Heart right ventricle (tissue), 16 donors: Measurements from ENCODE around the gene SULT1A2. TPM values are rescaled to one million over a fixed set of nuclear protein-coding genes. Genes with fewer than 3 reads are reported as not detected.

Source experiments
- ATAC-seq, 8 donors: fragments of 200-7000 bp; cut with Tn5 transposase; one replicate each; pipeline ENCODE4 v1.9.1; 2020; ENCODE audit warnings: mild to moderate bottlenecking in 8 of 8, moderate library complexity in 8 of 8, moderate number of reproducible peaks in 1 of 8
- DNase-seq, 2 donors: peaks; one replicate each; pipeline ENCODE4 v3.0.0-alpha.2; 2020
- H3K27ac ChIP-seq, 10 donors: fragments of 200-600 bp; sonication (generic) in 2 of 10; one replicate each; pipeline versions ENCODE4 v1.5.0 to v1.8.0; 2020 to 2022; ENCODE audit warnings: mild to moderate bottlenecking in 3 of 10
- H3K27me3 ChIP-seq, 7 donors: fragments of 200-600 bp; one replicate each; pipeline ENCODE4 v1.8.0; 2021 to 2022; ENCODE audit warnings: mild to moderate bottlenecking in 2 of 7
- H3K36me3 ChIP-seq, 9 donors: fragments of 200-600 bp; sonication (generic) in 1 of 9; one replicate each; pipeline versions ENCODE4 v1.5.0 to v1.8.0; 2020 to 2022; ENCODE audit warnings: mild to moderate bottlenecking in 2 of 9
- H3K4me1 ChIP-seq, 9 donors: fragments of 200-600 bp; sonication (generic) in 1 of 9; one replicate each; pipeline versions ENCODE4 v1.5.0 to v1.8.0; 2020 to 2022; ENCODE audit warnings: mild to moderate bottlenecking in 4 of 9
- H3K4me3 ChIP-seq, 10 donors: fragments of 200-600 bp; sonication (generic) in 2 of 10; one replicate each; pipeline versions ENCODE4 v1.5.0 to v1.8.0; 2020 to 2022; ENCODE audit warnings: mild to moderate bottlenecking in 7 of 10, moderate library complexity in 2 of 10
- H3K9me3 ChIP-seq, 11 donors: fragments of 200-600 bp in 10 of 11; sonication (generic) in 2 of 11; one replicate each; pipeline versions ENCODE4 v1.5.0 to v1.8.0; 2013 to 2022; ENCODE audit warnings: mild to moderate bottlenecking in 2 of 11, control low read depth in 1 of 11, moderate library complexity in 1 of 11
- WGBS, 2 donors: extraction: QIAGEN DNeasy Blood & Tissue Kit; methylation state at CpG; one replicate each; pipeline ENCODE4 v1.1.7; 2013; ENCODE audit warnings: inconsistent platforms in 1 of 2; 5-methylcytosine and 5-hydroxymethylcytosine counted together
- intact Hi-C, 10 donors: fragments of 100-400 bp; cut with DNase I; formaldehyde crosslinking; loops; one replicate each; pipeline versions ENCODE4 v1.11.1 to v1.14.2; 2022
- polyA plus RNA-seq, 2 donors: library from polyadenylated mRNA; stranded (reverse); fragments of 200-250 nt; gene quantifications; one replicate each; pipeline ENCODE4 v1.2.3, GENCODE V29; 2013
- total RNA-seq, 10 donors: library from RNA; stranded (reverse); fragmentation: NEBNext Ultra II Directional in 3 of 10; extraction: Animal tissue kit (Norgen Biotek cat#: 25700) in 3 of 10; gene quantifications; one replicate each; pipeline versions ENCODE4 v1.2.1 to v1.2.4, GENCODE V29; 2021 to 2023
- TF ChIP-seq, protein P1 (sequence below), 9 donors: fragments of 200-600 bp; sonication (generic) in 2 of 9; IDR thresholded peaks; one replicate each; pipeline versions ENCODE4 v1.5.0 to v1.8.0; 2021 to 2022; ENCODE audit warnings: antibody characterized with exemption in 9 of 9, mild to moderate bottlenecking in 5 of 9, moderate library complexity in 1 of 9
- donor health status: Arrhythmogenic right ventricular cardiomyopathy.
- donor health status: ischemic (EF 13 %, LVEDD 7.1; RV severe dilation, severe dysfunction).
- donor health status: healthy with polysubstance abuse.
- donor health status: DM: no; HTN: yes; CAD: no.
- donor health status: DM: no; HTN: no; CAD: no.
- donor health status: ischemic (EF 25% LVEDD 6.9; RV normal size, moderate dysfunction).
- donor health status: ischemic (EF 25% LVEDD 5.7; RV mildly dilated, moderate dysfunction).
- donor health status: healthy.
- donor health status: DM: yes; HTN: yes; CAD: no.
- donor health status: Ischemic cardiomyopathy.
- donor health status: ischemic (EF 35%, LVEDD 5.7; RV mildly dilated, moderate dysfunction).
- donor health status: nonischemic (EF 11% LVEDD 7.7; RV severe dilation, severe dysfunction).
- donor health status: DM: yes; HTN: yes; CAD: no.
- donor health status: PGD.
- donor health status: ischemic (EF 29% LVEDD 5.4; RV normal size, mild dysfunction).
- donor health status: nonischemic (EF 23%, LVEDD 6.1; RV moderate dilation, normal function).

SULT1A2 gene
- total and polyA plus RNA-seq, 12 donors = 0.24 to 1.7 (median 0.64) TPM

DNA sequence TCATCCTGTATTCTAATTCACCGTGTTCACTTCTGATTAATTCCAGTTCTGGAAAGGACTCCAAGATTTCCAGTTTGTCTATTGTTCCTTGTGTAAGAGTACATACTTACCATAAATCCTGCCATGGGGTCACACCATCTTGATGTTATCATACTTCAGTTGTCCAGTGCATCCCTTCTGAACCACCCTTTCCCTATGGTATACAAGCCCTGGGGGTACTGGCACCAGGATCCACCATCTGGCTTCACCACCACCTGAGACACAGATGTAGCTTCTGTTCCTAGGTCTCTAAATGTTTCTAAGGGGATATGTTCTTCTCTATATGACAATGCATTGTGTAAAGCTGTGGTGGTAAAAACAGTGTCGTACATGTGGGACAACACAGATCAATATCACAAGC lies 21.9 kb downstream of the SULT1A2 start:
- DNase-seq (no peak), ATAC-seq (no peak)
- intact Hi-C loops = loop anchor here in 1 of 10 donors (10.0 kb wide), 1 partner anchor 50 kb away; no protein-coding TSS in a partner anchor
- no peak overlapping the region for H3K4me3 ChIP-seq
- 96 to 97% methylated on average over 2 of the region's 2 CpGs for WGBS, 2 donors
- peaks cover 0 to 30% (median 24%) of the 10 kb centered on the region in 9 donors for H3K4me1 ChIP-seq
- H3K27me3 ChIP-seq = no peaks in the 10 kb centered on the region
- H3K36me3 ChIP-seq = peaks cover 0 to 6% (median 0%) of the 10 kb centered on the region in 9 donors
- TF ChIP-seq, protein P1, sequence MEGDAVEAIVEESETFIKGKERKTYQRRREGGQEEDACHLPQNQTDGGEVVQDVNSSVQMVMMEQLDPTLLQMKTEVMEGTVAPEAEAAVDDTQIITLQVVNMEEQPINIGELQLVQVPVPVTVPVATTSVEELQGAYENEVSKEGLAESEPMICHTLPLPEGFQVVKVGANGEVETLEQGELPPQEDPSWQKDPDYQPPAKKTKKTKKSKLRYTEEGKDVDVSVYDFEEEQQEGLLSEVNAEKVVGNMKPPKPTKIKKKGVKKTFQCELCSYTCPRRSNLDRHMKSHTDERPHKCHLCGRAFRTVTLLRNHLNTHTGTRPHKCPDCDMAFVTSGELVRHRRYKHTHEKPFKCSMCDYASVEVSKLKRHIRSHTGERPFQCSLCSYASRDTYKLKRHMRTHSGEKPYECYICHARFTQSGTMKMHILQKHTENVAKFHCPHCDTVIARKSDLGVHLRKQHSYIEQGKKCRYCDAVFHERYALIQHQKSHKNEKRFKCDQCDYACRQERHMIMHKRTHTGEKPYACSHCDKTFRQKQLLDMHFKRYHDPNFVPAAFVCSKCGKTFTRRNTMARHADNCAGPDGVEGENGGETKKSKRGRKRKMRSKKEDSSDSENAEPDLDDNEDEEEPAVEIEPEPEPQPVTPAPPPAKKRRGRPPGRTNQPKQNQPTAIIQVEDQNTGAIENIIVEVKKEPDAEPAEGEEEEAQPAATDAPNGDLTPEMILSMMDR (IDR thresholded peaks at IDR 0.05) = no peak
- H3K9me3 ChIP-seq = no peaks in the 10 kb centered on the region
- H3K27ac ChIP-seq = no peak overlapping the region

DNA sequence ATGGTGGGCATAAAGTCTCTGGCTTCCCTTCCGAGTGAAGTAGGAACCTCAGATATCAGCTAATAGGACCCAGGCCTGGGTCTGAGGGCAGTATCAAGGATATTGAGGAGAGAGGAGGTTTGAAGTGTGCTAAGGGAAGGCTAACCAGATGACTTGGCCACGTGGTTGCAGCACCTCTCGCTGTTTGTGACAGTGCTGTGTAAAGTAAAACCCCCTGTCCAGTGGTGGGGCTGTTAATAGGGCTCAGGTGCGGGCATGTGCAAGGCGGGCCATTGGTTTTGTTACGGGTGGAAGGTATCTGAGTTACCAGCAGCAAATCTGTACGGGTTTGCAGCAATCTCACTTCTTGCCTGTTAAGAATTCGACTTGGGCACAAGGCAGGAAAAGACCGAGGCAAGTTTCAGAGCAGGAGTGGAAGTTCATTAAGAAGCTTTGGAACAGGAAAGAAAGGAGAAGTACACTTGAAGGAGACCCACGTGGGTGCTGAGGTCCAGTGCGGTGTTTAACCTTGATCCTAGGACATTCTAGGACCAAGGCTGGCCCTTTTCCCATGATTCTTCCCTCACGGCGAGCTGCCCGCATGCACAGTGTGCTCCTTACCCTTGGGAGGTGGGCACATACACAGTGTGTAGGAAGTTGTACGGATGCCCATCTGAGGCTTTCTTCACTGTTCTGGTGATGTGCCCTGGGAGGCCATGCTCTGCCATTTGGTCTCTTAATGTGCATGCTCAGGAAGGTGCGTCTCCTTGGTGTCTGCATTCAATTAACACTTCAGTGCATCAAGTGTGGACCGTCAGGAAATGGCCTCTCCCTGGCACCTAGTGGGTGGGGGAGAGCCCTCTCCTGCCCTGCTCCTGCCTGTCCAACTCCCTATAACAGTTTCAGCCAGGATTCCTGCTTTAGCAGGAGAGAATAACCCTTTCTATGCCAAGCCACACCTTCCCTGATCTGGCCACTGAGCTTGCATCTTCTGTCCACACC lies 22.8 kb downstream of the SULT1A2 start:
- H3K27ac ChIP-seq = peak overlapping the region in 3 of 10 donors; percentile 40 to 68 (median 48)

DNA sequence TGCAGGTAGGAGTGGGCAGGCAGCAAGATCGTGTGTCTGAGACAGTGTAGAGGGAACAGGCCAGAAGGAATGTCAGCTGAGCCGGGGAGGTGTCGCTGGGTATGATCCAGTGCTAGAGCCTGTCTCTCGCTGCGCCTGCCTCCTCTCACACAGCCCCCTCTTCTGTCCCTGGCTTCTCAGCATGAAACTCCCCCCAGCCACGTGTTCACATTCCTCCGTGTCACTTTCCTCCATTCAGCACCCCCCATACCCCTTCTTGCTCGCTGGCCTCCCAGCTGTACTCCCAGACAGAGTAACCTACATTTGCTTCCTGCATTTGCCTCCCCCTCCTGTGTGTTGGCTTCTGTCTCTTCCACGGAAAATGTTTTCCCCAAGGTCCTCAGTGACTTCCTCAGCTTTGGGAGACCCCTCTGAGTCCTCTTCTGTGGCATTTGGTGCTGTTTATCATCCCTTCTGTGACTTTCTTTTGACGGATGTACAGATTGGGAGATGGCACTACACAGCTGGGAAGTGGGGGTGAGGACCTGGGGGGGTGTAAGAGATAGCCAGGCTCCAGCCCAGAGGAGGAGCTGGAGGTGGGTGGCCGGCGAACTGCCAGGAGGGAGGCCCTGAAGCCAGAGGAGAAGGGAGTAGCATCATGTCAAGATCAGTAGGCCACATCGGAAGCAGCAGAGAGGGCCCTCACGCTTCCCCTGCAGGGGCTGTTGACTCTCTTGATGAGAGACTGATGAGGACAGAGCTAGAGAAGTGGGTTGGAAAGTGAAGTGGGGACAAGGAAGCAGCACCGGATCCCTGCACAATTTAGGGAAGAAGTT lies 23.9 kb downstream of the SULT1A2 start:
- ATAC-seq (peak; percentile 87 to 95 (median 92)), DNase-seq (peak in 1 of 2 donors; percentile 44)
- H3K36me3 ChIP-seq = peaks cover 0 to 4% (median 0%) of the 10 kb centered on the region in 9 donors
- TF ChIP-seq, protein P1 (IDR thresholded peaks at IDR 0.05) = no peak
- 21 to 34% methylated on average over 15 of the region's 15 CpGs for WGBS, 2 donors
- H3K27me3 ChIP-seq = no peaks in the 10 kb centered on the region
- peak overlapping the region in 8 of 10 donors; percentile 10 to 68 (median 44) for H3K27ac ChIP-seq
- peaks cover 0 to 30% (median 24%) of the 10 kb centered on the region in 9 donors for H3K4me1 ChIP-seq
- no peak overlapping the region for H3K4me3 ChIP-seq
- no peaks in the 10 kb centered on the region for H3K9me3 ChIP-seq
- intact Hi-C loops = loop anchor here in 1 of 10 donors (10.0 kb wide), 1 partner anchor 48 kb away; no protein-coding TSS in a partner anchor

More for the DNA sequence above, 22.8 kb downstream of the SULT1A2 start:
- TF ChIP-seq, protein P1 (IDR thresholded peaks at IDR 0.05) = no peak
- Histone ChIP-seq H3K9me3 (no peaks in the 10 kb centered on the region), H3K4me3 (no peak overlapping the region), H3K36me3 (peaks cover 0 to 6% (median 0%) of the 10 kb centered on the region in 9 donors), H3K4me1 (peaks cover 0 to 30% (median 24%) of the 10 kb centered on the region in 9 donors), H3K27me3 (no peaks in the 10 kb centered on the region)
- DNase-seq = no peak
- WGBS, 2 donors = 78% methylated on average over 17 of the region's 17 CpGs
- intact Hi-C loops = loop anchor here in 1 of 10 donors (10.0 kb wide), 1 partner anchor 49 kb away; no protein-coding TSS in a partner anchor
- ATAC-seq = peak in 2 of 8 donors; percentile 23 to 26
